GM18526 (cell line): Measurements from ENCODE around the gene BRD3.

ENCODE experiments used
- POLR2A ChIP-seq: IDR thresholded peaks from 3 replicates; pipeline ENCODE4 v1.6.1; 2011; ENCODE audit not compliant: insufficient read length; ENCODE audit errors: extremely low read depth

Gene BRD3

DNA sequence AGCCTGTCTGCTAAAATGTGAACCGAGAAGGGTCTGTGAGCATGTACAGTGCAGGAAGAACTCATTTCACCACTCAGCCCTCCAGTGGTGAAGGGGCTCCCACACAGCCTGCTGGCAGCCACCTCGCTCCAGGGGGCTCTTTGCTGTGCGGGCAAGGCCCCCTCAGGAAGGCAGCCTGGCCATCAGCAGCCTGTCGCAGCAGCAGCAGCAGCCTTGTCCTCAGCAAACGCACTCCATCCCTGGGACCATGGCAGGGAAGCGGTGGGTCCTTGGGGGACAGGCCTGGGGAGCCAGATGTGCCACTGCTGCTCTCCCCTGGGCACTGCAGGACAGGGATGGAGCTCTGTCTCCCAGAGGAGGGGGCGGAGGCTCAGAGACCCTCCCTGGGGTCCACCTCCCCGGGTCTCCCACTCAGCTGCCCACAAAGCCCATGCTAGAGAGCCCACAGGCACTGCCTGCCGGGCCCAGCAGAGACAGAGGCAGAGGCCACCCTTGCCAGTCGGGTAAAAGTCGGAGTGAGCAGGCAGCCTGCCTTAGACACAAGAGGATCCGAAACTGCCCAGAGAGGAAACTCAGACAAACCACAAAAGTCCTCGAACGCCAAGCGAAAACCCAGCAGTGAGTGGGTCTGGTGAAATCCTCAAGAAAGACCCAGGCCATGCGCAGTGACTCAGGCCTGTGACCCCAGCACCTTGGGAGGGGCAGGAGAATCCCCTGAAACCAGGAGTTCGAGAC is 8.0 kb downstream of the BRD3 start:
- TF ChIP-seq POLR2A = no peak

DNA sequence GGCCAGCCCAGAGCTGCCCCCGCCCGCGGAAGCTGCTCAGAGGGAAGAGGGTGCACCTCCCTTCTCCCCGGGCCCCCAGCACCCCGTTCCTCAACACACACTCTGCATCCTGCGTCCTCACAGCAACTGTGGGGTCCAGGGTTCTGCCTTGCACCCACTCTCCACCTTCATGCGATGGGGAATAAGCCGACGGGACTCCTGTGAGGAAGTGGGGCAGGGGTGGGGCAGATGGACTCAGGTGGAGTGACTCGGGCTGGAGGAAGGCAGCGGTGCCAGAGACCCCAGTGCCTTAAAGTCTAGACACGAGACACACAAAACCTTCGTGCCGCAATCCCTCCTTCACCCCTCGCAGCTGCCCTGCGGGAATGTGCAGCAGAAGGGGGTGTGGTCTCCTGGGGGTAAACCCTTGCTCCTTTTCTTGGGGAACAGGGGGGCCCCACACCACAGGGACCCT is 8.6 kb downstream of the BRD3 start:
- no peak for TF ChIP-seq POLR2A

DNA sequence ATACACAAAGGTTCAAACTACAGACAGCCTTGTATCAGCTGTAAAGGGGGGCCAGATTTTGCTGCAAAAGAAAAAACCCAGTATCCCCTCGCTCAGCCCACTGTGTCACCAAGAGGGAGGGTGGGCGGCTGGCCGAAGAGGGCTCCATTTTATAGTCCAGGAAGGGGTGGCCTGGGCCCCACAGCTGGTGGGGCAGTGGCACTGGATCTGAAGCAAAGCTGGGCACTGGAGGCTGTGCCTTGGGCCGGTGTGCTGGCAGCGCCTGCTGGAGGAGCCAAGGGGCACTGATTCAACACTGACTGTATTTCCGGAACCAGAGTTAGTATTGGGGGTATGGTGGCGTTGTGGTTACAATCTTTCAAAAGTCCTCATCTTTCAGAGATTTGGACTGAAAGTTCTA is 9.1 kb downstream of the BRD3 start:
- no peak for TF ChIP-seq POLR2A

DNA sequence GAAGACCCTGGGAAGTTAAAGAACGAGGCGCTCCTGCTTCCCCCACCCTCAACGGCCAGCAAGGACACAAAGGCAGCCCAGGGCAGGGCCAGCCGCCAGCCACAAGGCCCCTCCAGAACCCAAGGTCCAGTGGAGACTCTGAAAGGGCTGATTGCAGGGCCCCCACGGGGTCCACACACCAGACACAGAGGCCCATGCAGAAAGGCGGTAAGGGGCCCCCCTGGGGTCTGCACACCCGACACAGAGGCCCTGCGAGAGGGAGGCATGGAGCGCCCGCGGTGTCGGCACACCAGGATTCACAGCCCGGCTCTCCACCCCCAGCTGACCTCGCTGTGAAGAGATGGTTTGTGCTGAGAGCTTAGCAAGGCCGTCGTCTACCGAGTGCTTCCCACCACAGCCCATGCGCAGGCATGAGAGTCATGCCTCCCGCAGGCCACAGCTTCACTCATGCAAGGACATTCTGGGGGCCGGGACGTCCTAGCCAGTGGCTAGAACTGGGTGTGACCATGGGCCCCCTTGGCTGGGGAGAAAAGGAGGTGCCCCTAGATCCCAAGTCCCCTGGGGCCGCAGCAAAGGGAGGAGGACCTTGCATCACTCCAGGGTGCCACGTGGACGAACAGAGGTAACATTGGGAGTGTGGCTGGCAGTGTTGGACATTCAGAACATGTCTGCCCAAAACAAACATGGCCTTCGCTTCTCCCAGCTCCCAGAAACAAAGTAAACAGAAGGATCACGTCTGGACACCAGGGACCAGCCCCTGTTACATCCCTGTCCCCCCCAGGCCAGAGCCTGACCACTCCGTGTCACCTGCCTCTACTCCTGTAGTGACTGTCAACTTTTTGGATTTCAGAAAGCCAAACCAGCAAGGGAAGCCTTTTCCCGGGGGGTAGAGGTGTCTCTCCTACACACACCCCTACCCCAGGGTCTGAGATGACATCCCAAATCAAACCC is 9.8 kb downstream of the BRD3 start:
- TF ChIP-seq POLR2A = no peak

DNA sequence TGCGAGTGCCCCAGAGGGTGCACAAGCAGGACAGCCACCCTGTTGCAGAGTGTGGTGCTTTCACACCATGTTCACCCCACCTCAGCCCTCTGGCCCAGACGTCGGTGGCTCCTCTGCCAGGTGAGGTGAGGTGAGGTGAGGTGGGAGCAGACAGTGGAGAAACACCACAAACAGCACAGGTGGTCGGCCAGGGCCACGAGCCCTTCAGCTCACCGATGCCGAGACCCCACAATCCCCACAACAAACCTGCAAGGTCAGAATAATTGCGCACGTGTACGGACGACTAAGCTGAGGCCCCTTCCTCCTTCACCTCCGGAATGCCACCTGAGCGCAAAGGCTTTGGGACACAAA is 10.5 kb downstream of the BRD3 start:
- no peak for TF ChIP-seq POLR2A

DNA sequence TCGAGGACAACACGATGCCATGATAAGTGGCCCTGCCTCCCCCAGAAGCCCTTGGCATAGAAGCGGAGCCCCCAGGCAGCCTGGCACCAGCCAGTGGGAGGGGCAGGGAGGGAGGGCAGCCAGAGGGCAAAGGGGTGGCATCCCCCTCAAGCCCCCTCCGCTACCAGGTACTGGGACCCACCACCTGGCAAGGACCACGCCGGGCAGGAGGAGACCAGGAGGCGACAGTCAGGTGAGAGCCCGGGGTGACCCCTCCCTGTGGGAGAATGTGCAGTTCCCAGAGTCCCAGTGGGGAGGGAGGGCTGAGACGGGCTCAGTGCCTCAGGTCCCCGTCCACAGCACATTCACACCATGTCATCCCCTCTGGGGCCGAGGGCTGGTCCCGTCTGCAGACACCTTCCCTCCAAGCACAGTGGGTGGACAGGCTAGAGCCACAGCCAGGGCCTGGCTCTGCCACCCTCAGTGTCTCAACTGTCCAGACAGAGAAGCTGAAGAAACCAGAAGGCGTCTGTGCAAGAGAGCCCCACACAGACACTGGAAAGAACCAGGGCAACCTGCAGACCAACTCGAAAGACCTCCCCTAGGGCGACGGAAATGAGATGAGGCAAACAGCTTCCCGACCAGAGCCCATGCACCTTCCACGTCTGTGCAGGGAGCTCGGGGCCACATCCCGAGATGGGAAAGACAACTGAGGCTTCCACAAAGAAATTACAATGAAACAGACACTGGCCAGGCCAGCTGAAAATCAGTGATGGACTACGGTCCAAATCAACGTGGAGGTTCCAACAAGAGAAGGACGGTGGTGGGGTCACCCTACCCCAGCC is 11.1 kb downstream of the BRD3 start:
- no peak for TF ChIP-seq POLR2A

DNA sequence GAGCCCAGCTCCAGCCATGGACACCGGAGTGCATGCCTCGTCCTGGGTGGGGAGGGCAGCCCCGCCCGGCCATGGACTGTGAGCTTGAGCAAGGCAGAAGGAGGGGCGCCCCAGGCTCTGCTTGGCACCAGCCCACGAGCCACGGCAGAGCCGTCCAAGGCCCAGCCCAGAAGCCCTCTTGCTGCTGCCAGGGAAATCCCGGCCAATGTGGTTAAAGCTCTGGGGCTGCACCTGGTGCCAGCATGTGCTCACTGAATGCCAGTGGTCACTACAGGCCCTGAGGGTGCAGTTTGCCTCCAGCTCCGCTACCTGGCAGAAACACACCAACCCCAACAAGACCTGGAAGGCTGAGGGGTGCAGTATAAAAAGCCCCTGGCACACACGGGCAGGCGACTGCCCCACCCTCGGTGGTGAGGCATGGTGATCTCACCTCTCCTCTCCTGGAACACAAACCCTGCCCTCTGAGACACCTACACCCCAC is 11.8 kb downstream of the BRD3 start:
- TF ChIP-seq POLR2A = no peak

DNA sequence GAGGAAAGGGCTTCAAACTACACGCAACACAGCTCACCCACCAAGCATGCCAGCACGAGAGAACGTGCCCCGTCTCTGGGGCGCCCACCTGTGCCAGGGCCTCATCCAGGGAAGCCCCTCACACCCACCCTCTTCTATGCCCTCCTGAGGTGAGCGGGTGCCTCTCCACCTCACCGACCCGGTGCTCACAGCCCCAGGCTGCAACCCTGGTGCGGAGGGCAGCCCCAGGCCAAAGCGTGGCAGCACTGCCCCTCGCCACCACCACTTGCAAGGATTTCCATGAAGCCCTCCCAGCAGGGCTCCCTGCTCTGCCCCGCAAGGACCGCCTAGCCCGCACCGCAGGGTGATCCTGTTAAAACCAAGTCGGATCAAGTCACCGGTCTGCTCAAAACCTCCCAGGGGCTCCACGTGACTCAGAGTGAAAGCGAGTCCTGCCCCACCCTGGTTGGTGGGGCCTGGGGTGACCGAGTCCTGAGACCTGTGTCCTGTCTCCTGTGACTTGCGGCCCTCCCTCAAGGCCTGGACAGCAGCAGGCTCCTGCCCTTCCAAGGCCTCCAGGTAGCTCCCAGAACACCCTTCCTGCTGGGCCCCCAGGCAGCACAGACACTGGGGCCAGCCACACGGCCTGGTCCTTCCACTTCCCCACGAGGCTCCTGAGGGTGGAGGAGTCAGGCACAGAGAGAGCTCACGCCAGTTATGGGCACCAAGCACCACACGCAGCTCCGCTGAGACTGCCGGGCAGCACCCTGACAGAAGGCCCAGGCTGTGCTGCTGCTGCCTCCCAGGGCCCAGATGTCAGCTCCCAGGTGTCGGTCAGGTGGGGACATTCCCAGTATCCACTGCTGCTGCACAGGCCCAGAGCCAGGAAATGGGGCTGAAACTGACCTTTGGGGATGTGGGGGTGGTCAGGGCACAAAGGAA is 12.7 kb downstream of the BRD3 start:
- TF ChIP-seq POLR2A = no peak

DNA sequence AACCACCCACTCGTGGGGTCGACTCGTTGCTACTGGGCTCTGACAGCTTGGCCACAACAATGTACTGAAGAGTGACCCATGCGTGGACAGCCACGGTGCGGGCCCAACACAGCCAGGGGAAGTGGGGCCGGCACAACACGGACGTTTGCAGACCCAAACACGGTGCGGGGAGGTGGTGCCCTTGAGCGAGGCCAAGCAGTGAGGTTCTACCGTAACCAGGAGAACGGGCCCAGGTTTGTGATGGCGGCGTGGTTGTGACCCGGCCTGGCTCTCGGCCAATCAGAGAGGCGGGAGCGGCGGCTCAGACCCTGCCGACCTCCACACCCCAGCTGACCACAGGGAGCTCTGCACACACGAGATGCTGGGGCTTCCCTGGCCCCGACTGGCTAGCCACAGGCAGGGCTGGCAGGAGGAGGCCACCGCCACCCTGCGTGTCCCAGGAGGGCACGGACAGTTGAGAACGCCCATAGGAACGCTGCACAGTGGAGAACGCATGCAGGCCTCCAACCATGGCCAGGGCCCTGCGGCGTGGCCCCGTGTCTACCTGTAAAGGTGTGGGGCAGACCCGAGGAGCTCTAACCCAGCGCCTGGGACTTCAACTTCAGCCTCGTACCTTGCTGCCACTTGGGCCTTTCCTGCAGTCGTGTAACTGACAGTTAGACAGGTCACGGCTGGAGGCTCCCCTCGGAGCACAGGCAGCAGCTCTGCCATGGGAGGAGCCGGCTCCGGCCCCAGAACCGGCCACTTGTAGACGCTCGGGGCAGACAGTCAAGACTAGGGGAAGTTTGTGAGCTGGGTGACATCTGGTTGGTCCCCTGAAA is 13.7 kb downstream of the BRD3 start:
- no peak for TF ChIP-seq POLR2A

DNA sequence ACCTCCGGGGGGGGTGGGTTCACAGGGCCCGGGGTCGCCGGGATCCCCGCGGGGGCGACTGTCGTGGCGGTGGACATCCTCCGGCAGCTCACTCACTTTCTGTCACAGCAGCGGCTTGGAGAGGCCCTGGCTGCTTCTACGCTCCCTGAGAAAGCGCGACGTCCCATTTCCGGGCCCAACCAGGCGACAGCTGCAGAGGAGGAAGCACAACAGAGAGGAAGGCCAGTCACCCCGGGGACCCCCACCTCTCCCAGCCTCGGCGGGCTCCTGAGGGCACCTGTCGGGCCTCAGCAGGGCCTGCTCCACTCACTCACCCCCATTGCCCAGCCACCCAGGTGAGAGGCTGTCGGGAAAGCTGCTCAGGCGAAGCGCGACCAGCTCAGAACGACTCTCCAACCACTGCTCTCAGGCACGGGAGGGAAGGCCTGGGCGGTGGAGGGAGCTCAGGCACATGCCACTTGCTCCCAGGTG is 14.4 kb downstream of the BRD3 start:
- no peak for TF ChIP-seq POLR2A

DNA sequence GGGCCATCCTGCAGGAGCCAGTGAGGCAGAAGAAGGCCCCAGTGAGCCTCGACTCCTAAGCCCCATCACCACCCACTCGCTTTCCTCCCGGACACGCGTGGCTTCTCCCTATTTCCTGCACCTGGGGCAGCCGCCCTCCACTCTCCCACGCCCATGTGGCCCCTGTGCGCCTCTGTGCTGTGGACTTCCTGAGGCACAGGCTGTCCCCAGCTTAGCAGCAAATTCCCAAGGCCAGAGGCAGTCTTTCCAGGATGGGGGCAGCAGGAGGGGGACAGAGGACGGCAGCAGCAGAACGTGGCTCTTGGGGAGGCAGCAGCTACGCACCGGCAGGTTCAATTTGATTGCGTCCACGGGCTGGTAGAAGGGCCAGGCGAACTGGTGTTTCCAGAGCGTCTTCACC is 14.9 kb downstream of the BRD3 start:
- no peak for TF ChIP-seq POLR2A

DNA sequence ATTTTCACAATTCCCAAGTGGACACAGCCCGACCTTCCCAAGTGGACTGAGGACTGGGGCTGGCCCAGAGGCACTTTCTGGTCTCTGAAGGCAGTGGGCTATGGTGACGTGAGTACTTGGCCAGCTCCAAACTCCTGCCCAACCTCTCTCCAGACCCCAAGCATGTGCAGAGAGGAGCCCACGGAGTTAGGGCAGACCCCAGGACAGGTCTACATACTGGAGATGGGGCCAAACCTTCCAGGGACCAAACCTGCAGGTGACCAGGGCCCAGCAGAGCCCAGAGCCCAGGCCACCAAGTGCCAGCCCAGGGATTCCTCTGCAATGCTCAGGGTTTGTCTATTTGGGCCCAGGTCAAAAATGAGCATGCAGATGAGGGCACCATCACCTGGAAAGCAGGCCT is 15.3 kb downstream of the BRD3 start:
- no peak for TF ChIP-seq POLR2A

DNA sequence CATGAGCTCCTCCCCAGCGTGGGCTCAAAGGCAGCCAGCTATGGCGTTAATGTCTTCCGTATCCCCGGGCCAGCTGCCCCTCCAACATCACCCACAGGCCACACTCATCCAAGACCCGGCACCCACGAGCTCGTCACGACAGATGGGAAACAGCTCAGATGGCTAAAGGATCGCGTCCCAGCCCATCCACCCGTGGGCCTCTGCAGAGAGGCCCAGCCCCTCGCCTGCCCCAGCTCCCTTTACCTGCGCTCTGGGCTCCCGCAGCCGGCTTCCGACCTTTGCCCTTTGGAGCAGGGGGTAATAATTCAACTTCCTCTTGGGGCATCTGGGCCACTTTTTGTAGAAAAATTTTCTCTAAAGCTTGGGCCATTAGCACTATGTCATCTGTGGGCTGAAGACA is 16.5 kb downstream of the BRD3 start:
- no peak for TF ChIP-seq POLR2A
